ENCODE data around the gene MCM9.

DNA sequence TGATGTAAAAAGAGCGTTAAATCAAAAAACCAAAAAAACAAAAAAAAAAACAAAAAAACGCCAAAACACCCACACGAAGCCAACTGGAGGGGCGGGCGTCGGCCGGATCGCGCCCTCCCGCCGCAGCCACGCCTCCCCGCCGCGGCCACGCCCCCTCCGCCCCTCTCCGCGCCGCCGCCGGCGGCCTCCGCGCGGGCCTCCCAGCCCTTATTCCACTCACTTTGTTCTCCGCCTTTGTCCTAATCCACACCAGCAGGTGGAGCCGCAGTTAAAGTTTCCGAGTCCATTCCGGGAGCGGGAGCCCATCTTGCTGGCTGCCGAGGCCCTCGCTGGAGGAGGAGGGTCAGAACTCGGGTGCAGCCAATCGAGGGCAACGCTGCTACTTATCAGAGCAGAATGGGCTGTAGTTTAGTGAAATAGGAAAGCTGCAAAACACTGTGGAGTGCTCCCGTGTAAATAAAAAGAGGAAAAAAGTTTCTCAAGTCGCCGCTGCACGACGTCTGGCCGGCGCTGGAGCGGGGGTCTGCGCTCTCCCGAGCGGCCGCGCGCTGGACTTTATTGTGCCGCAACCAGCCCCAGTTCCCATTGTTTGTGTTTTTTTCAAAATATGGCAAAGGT, 41.0 kb downstream of the MCM9 start, which contains the start of gene ASF1A:
- TF ChIP-seq ZKSCAN1 (IDR thresholded peaks at IDR 0.05; ENCODE audit: low read length), result no peak; the same call in 1 of the 2 replicates
- TF ChIP-seq ZNF687 (CRISPR knock-in tag; IDR thresholded peaks at IDR 0.05), result no peak; the same call in 1 of the 2 replicates
- TF ChIP-seq CEBPB (IDR thresholded peaks at IDR 0.05; ENCODE audit: borderline replicate concordance, low read depth, low read length), result no peak
- TF ChIP-seq ETV5 (CRISPR knock-in tag; IDR thresholded peaks at IDR 0.05; ENCODE audit: borderline replicate concordance), result peak; percentile 53; the same call in 1 of the 2 replicates
